Amniotic epithelial cell (primary cell): ENCODE results near the gene TNS1.

Source experiments
- DNase-seq: peaks from one replicate; pipeline ENCODE4 v3.0.0-alpha.2; 2010; ENCODE audit warnings: low read depth

The TNS1 gene

DNA sequence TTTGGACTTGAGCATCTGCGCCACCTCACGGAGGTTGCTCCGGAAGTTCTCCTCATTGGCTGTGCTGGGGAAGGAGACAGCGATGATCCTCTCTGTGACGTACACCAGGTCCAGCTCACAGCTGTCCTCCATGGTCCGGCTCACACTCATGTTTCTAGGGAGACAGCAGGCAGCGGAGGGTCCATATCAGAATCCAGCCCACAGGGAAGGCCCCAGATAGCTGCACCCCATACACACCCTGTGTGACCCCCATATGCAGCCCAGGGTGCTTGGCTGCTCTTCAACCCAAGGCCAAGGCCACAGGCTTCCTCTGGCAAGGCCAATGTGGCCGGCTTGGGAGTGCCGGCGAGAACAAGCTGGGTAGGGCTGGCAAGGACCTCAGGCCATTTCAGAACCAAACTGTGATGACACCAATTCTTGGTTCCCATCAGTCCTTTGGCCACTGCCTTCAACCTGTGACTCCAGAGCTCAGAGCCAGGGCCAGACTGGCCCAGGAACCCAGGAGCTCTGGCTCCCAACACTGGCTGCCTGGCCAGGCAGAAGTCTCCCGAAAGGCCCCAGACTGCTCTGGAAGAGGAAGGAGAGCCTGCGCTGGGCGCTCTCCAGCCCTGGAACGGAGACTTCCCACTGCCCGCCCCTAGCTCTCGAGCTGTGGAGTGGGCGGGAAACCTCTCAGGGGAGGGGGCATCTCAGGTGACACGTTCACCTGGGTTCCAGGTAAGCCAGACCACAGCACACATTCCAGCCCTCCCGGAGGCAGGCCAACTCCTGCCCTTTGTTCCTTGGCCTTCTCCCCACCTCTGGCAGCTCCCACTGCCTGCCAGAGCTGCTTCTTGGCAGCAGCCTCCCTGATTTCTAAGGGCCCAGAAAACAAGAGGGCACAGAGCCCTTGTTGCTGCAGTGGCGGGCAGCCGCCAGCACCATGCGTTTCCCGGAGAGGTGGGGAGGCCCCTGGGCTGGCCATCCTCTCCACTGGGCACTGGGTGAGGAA lies 104.7 kb downstream of the TNS1 start:
- no peak for DNase-seq

- no peak for DNase-seq
These were observed 105.6 kb downstream of the TNS1 start for GRCh38 chr2:217897091-217897715.

DNA sequence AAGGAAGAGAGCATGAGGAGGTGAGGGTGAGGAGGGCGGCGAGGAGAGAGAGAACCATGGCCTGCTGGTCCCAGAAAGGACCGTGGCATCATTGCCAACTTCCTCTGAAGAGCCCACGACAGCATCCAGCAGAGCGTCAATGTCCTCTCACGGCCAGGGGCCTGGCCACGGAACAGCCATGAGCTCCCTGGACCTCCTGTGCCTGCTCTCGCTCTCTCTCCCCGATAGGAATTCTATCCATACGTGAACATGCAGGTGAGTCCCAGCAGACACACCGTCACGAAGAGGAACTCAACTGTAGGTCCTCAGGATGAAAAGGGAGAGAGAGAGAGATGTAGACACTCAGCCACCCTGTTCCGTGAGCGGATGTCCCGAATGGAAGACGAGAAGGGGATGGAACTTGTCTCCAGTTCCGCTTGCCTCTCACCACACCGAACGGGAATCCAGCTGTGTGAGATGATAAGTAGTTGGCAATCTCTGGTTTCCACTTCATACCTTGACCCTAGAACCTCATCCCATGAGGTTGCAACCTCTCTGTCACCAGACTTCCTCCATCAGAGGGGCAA lies 107.6 kb downstream of the TNS1 start:
- DNase-seq, result no peak

DNA sequence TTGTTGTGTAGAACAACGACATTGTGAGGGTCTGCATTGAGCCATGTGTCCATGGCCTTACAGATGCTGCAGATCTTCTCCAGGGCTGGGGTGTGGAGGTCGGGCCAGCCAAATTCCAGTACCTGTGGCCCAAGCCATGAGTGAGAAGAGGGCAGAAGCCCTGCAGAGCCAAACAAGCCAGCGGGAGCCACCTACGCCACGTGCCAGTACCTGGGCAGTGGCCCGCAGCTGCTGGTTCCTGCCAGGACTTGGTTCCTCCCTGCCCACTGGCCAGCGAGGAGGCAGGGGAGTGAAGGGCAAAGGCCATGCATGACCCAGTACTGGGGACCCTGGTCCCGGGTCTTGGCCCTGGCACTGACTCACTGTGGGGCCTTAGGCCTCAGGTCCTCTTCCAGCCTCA lies 109.4 kb downstream of the TNS1 start:
- DNase-seq, result no peak

DNA sequence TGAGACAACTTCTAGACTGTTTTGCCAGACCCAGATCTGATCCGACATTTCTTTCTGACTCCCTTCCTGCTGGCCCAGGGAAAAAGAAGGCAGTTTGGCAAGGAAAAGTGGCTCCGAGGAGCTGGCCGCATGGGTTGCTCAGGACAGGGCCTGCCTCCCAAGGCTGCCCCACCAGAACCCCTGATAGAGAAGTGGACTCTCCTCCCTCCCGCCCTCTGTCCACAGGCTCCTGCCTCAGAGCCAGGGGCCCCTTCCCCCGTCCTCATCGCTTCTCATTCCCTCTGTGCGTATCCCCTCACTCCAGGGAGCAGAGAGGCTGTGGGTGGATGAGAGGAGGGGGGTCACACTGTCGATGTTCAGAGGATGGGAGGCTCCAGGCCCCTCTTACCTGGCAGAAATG lies 110.2 kb downstream of the TNS1 start:
- DNase-seq, result no peak

GRCh38 chr2:217890445-217890844 lies 112.3 kb downstream of the TNS1 start:
- peak; percentile 89 for DNase-seq

DNA sequence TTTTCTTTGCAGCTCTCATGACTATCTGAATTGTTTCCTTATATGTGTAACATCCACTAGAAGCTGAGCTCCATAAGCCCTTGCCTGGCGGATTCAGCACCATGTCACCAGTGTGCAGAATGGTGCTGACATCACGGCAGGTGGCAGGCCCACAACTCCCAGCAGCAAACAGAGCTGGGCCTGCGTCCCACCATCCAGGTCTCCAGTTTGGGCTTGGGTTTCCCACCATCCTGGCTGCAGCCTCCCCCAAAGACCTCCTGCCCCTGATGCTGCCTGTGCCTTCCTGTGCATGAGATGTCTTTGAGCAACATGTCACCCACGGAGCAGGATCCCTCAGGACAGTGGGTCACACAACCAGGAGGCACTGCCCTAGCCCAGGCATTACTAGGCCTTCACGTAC lies 113.1 kb downstream of the TNS1 start:
- no peak for DNase-seq

DNA sequence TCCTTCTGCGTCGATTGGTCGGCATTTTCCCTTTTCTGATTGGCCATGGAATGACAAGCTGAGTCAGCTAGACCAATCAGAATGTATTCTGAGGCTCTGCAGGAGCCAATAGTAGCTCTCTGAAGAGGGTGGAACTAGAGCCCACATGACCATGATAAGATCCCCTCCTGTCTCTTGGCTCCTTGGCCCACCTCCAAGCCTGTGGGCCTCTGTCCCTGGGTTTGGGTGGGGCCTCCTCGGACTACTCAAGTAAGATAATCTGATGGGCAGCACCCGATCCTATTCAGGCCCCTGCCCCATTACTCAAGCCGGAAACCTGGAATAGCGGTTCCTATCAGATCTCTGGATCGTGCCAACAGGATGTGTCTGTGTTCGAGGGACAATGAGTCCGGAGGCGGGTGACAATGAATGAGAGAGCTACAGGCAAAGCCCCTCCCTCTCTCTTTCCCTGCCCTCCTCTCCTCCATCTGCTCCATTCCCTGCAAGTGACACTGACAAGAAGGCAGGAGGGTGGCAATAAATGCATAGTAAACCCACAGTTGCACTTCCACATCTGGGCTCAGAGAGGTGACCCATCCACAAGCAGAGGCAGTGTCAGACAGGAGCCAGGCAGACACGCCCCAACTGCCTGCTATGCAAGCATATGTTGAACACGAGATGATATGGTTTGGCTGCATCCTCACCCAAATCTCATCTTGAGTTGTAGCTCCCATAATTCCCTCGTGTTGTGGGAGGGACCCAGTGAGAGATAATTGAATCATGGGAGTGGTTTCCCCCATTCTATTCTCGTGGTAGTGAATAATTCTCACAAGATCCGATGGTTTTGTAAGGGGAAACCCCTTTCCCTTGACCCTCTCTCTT lies 114.7 kb downstream of the TNS1 start:
- DNase-seq, result no peak

DNA sequence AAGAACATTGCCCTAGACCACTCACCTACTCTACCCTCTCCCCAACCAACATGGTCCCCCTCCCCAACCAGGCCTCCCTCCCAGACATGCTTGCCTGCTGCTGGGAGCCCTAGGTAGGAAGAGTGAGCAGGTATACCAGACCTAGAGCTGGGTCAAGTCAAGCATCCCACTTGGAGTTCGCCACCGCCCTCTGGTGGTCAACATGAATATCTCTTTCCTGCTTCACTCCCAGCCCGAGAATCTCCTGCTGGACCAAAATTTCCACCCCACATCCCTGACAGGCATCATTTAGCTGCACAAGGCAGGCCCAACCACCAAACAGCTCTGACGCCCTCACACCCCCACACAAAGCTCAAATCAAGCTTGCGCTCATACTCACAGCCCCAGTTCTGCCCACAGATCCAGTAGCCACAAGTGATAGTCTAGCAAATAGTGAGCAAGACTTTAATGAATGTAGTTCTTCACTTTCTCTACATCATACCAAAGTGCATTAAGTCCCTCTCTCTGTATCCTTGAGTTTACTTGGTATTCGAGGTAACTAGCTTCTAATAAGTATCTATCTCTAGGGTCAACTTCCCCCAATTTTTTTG lies 116.0 kb downstream of the TNS1 start:
- peak; percentile 63 for DNase-seq

GRCh38 chr2:217886091-217886490 lies 116.7 kb downstream of the TNS1 start:
- DNase-seq, result no peak

GRCh38 chr2:217884985-217885384 lies 117.8 kb downstream of the TNS1 start:
- DNase-seq, result no peak

- DNase-seq, result no peak
These were observed 121.9 kb downstream of the TNS1 start for GRCh38 chr2:217880891-217881290.

GRCh38 chr2:217880287-217880889 lies 122.4 kb downstream of the TNS1 start:
- DNase-seq, result no peak

GRCh38 chr2:217878915-217879590 lies 123.7 kb downstream of the TNS1 start:
- DNase-seq, result no peak

- DNase-seq, result no peak
These were observed 124.9 kb downstream of the TNS1 start for GRCh38 chr2:217877866-217878265.

- DNase-seq, result no peak
These were observed 126.6 kb downstream of the TNS1 start for GRCh38 chr2:217876253-217876570.

DNA sequence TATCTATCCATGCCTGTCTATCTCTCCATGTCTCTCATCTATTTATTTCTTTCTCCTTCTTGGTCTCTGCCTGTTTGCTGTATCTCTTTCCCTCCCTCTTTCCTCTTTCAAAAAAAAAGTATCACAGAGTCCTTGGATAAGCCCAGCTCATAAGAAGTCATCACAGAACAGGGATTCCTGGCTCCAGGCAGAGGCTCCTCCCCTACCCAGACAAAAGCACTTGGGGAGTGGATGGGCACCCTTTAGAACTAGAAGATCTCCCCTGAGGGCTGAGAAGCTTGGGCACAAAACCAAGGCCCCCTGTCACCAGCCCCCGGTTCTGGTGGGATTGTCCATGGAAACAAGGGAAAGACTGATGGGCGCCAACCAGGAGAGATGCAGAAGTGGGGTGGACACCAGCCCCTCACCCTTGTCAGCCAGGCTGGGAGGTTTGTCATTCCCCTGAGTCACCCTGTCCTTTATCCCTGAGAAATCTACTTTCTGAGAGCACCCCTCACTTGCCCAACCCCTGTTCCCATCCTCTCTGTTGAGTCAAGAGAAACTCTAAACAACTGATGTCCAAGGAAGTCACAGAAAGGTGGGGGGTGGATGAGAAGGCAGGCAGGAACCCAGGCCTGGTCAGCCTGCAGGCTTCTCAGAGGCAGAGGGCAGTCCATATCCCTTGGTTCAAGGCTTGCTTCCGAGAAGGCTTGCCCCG lies 127.1 kb downstream of the TNS1 start:
- no peak for DNase-seq

GRCh38 chr2:217875138-217875537 lies 127.7 kb downstream of the TNS1 start:
- peak; percentile 73 for DNase-seq

GRCh38 chr2:217873371-217873770 lies 129.4 kb downstream of the TNS1 start:
- DNase-seq, result no peak

DNA sequence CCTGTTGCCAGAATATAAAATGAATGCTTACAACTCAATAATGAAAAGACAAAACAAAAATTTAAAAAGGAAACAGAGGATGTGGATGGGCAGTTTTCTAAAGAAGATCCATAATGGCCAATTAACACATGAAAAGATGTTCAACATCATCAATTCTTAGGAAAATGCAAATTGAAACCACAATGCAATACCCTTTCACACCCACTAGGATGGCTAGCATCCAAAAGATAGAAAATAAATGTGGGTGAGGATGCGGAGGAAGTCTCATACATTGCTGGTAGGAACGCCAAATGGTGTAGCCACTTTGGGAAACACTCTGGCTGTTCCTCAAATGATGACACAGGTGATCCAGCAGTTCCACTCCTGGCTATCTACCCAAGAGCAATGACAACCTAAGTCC lies 130.5 kb downstream of the TNS1 start:
- DNase-seq, result no peak
